Left ventricle myocardium inferior (tissue), 1 donor: Measurements from ENCODE around the gene RNASE1. TPM values are rescaled to one million over a fixed set of nuclear protein-coding genes. Genes with fewer than 3 reads are reported as not detected.

Experiments
- DNase-seq: peaks from one replicate; pipeline ENCODE4 v3.0.0-alpha.2; 2020
- H3K27ac ChIP-seq: fragments of 200-600 bp; replicated peaks from 2 replicates; pipeline ENCODE4 v1.8.0; 2021
- H3K27me3 ChIP-seq: fragments of 200-600 bp; 2 replicates; pipeline ENCODE4 v1.8.0; 2021; ENCODE audit warnings: low read depth
- H3K36me3 ChIP-seq: fragments of 200-600 bp; 2 replicates; pipeline ENCODE4 v1.8.0; 2021
- H3K4me1 ChIP-seq: fragments of 200-600 bp; 2 replicates; pipeline ENCODE4 v1.8.0; 2021
- H3K4me3 ChIP-seq: fragments of 200-600 bp; 2 replicates; pipeline ENCODE4 v1.8.0; 2021; ENCODE audit warnings: mild to moderate bottlenecking, moderate library complexity
- H3K9me3 ChIP-seq: fragments of 200-600 bp; replicated peaks from 2 replicates; pipeline ENCODE4 v1.8.0; 2021
- intact Hi-C: fragments of 100-400 bp; cut with micrococcal nuclease; formaldehyde crosslinking; loops from one replicate; pipeline ENCODE4 v1.11.0; 2022
- total RNA-seq: library from RNA; stranded (reverse); fragmentation: NEBNext Ultra II Directional; extraction: Animal tissue kit (Norgen Biotek cat#: 25700); gene quantifications from one replicate; pipeline ENCODE4 v1.2.1, GENCODE V29; 2021
- TF ChIP-seq, protein P1 (sequence below): fragments of 200-600 bp; IDR thresholded peaks from 2 replicates; pipeline ENCODE4 v1.8.0; 2021; ENCODE audit warnings: antibody characterized with exemption, mild to moderate bottlenecking, borderline replicate concordance
- donor health status: DM: no; HTN: yes; CAD: no; lungs with severe emphysema.

RNASE1 gene
- total RNA-seq, 1 donor from 2014 or later, result 294 TPM

DNA sequence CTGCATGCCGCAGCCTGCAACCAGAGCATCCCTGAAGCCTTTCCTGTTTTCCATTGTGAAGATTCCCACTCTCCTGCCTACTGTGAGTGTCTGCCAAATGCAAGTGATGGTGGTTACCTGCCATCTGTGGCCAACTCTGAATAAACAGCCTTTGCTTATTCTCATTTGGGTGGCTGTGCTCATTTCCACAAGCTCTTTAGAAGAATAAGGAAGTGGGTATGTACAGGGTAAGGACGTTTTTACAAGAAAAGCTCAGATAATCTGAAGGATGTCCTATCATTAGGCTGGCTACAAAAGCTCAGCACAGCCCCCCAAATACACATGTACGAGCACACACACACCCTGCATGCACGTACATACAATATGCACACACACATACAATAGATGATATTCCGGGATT is 7.3 kb upstream of the RNASE1 start:
- H3K36me3 ChIP-seq, result no peaks in the 10 kb centered on the region
- H3K27me3 ChIP-seq, result no peaks in the 10 kb centered on the region
- H3K4me3 ChIP-seq, result no peak overlapping the region
- TF ChIP-seq, protein P1, sequence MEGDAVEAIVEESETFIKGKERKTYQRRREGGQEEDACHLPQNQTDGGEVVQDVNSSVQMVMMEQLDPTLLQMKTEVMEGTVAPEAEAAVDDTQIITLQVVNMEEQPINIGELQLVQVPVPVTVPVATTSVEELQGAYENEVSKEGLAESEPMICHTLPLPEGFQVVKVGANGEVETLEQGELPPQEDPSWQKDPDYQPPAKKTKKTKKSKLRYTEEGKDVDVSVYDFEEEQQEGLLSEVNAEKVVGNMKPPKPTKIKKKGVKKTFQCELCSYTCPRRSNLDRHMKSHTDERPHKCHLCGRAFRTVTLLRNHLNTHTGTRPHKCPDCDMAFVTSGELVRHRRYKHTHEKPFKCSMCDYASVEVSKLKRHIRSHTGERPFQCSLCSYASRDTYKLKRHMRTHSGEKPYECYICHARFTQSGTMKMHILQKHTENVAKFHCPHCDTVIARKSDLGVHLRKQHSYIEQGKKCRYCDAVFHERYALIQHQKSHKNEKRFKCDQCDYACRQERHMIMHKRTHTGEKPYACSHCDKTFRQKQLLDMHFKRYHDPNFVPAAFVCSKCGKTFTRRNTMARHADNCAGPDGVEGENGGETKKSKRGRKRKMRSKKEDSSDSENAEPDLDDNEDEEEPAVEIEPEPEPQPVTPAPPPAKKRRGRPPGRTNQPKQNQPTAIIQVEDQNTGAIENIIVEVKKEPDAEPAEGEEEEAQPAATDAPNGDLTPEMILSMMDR, result no peak
- no peak for DNase-seq
- no peaks in the 10 kb centered on the region for H3K9me3 ChIP-seq
- H3K27ac ChIP-seq, result no peak overlapping the region
- peaks cover 6% of the 10 kb centered on the region for H3K4me1 ChIP-seq
- intact Hi-C loops, result no loop called here

- Histone ChIP-seq H3K4me3 (no peak overlapping the region), H3K9me3 (no peaks in the 10 kb centered on the region), H3K27ac (no peak overlapping the region), H3K4me1 (peaks cover 10% of the 10 kb centered on the region), H3K27me3 (no peaks in the 10 kb centered on the region), H3K36me3 (no peaks in the 10 kb centered on the region)
- DNase-seq, result no peak
- intact Hi-C loops, result no loop called here
- TF ChIP-seq, protein P1, result no peak
These were observed 5.5 kb upstream of the RNASE1 start for GRCh38 chr14:20808162-20808483.

GRCh38 chr14:20807304-20808161 is 4.9 kb upstream of the RNASE1 start:
- intact Hi-C loops, result no loop called here
- no peaks in the 10 kb centered on the region for H3K27me3 ChIP-seq
- no peaks in the 10 kb centered on the region for H3K9me3 ChIP-seq
- H3K4me3 ChIP-seq, result no peak overlapping the region
- DNase-seq, result no peak
- H3K4me1 ChIP-seq, result peaks cover 14% of the 10 kb centered on the region
- TF ChIP-seq, protein P1, result no peak
- no peak overlapping the region for H3K27ac ChIP-seq
- no peaks in the 10 kb centered on the region for H3K36me3 ChIP-seq

DNA sequence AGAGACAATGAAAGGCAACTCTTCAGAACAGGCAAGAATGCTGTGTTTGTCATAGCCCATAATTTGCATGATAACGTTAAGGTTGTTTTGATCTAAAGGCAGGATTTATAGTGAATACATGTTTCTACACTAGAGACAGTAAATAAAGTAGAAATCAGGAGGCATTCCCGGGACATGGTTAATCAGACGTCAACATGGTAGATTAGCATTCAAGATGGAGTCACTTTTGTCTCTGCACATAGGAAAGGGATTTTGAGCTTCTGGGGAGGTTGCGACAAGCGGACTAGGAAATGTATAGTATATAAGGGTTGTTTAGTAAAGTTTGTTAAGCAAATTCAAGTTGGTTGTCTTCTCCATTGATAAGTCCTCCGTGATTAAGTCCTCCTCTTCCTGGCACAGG is 2.8 kb upstream of the RNASE1 start:
- Histone ChIP-seq H3K27ac (no peak overlapping the region), H3K36me3 (no peaks in the 10 kb centered on the region), H3K27me3 (no peaks in the 10 kb centered on the region), H3K9me3 (no peaks in the 10 kb centered on the region), H3K4me1 (peaks cover 27% of the 10 kb centered on the region), H3K4me3 (no peak overlapping the region)
- TF ChIP-seq, protein P1, result no peak
- intact Hi-C loops, result no loop called here
- DNase-seq, result no peak

- Histone ChIP-seq H3K27ac (peak overlapping the region; percentile 79), H3K9me3 (no peaks in the 10 kb centered on the region), H3K4me1 (peaks cover 49% of the 10 kb centered on the region), H3K4me3 (peak overlapping the region; percentile 66), H3K36me3 (no peaks in the 10 kb centered on the region), H3K27me3 (no peaks in the 10 kb centered on the region)
- intact Hi-C loops, result no loop called here
- peak; percentile 24 for DNase-seq
- TF ChIP-seq, protein P1, result no peak
These were observed 579 bp upstream of the RNASE1 start for GRCh38 chr14:20803223-20803622.
